Thyroid gland (tissue), 4 donors: ENCODE data around the gene ZNF80. TPM values are rescaled to one million over a fixed set of nuclear protein-coding genes. Genes with fewer than 3 reads are reported as not detected.

Source experiments
- DNase-seq, 2 donors: peaks; one replicate each; pipeline ENCODE4 v3.0.0-alpha.2; 2019
- H3K27ac ChIP-seq, 3 donors: fragments of 200-600 bp; sonication (generic); 1 replicate in 2 of 3; 2 replicates in 1 of 3; pipeline ENCODE4 v1.5.1; 2016 to 2019; ENCODE audit warnings: mild to moderate bottlenecking in 1 of 3, moderate library complexity in 1 of 3
- H3K27me3 ChIP-seq: fragments of 200-600 bp; sonication (generic); one replicate; pipeline ENCODE4 v1.5.1; 2019
- H3K36me3 ChIP-seq, 2 donors: fragments of 200-600 bp; sonication (generic); one replicate each; pipeline ENCODE4 v1.5.1; 2016 to 2019
- H3K4me1 ChIP-seq, 2 donors: fragments of 200-600 bp; sonication (generic); one replicate each; pipeline ENCODE4 v1.5.1; 2017 to 2019
- H3K4me3 ChIP-seq, 3 donors: fragments of 200-600 bp; sonication (generic); replicated peaks in 1 of 3; 1 replicate in 2 of 3; 2 replicates in 1 of 3; pipeline ENCODE4 v1.5.1; 2016; ENCODE audit warnings: mild to moderate bottlenecking in 1 of 3
- H3K9me3 ChIP-seq: fragments of 200-600 bp; sonication (generic); one replicate; pipeline ENCODE4 v1.5.1; 2017
- CTCF ChIP-seq, 6 experiments: fragments of 200-600 bp in 3 of 6; fragments of 450-650 bp in 3 of 6; sonication (generic) in 3 of 6; IDR thresholded peaks; one replicate each; pipeline ENCODE4 v1.5.1; 2016 to 2019; ENCODE audit warnings: antibody characterized with exemption in 6 of 6, mild to moderate bottlenecking in 2 of 6, inconsistent platforms in 1 of 6, moderate library complexity in 1 of 6
- POLR2A ChIP-seq, 2 donors: fragments of 450-650 bp; IDR thresholded peaks; one replicate each; pipeline ENCODE4 v1.6.1; 2017; ENCODE audit warnings: antibody characterized with exemption in 2 of 2, mild to moderate bottlenecking in 2 of 2, moderate library complexity in 1 of 2
- WGBS, 2 donors: methylation state at CpG; one replicate each; pipeline ENCODE4 v1.1.5; 2017; 5-methylcytosine and 5-hydroxymethylcytosine counted together
- intact Hi-C: fragments of 100-400 bp; cut with DNase I; formaldehyde crosslinking; loops from one replicate; pipeline ENCODE4 v1.15.1; 2023
- total RNA-seq, 4 donors: library from RNA; depleted of rRNA; stranded (reverse); fragments of >200 nt; gene quantifications; one replicate each; pipeline ENCODE4 v1.2.3, GENCODE V29; 2016

ZNF80 gene
- total RNA-seq, 4 donors from 2014 or later = not detected

GRCh38 chr3:114272271-114272670 lies 34.9 kb upstream of the ZNF80 start:
- intact Hi-C loops = no loop called here
- H3K9me3 ChIP-seq = no peaks in the 10 kb centered on the region
- no peak for DNase-seq
- 67 to 78% methylated on average over 1 of the region's 1 CpG for WGBS, 2 donors
- TF ChIP-seq CTCF (IDR thresholded peaks at IDR 0.05) = no peak
- no peak for TF ChIP-seq POLR2A (IDR thresholded peaks at IDR 0.05)
- no peaks in the 10 kb centered on the region for H3K36me3 ChIP-seq
- H3K27me3 ChIP-seq = no peaks in the 10 kb centered on the region
- no peak overlapping the region for H3K27ac ChIP-seq
- no peaks in the 10 kb centered on the region for H3K4me1 ChIP-seq
- H3K4me3 ChIP-seq = no peak overlapping the region

GRCh38 chr3:114270019-114270418 lies 32.6 kb upstream of the ZNF80 start:
- no peak for DNase-seq
- WGBS, 2 donors = 93 to 96% methylated on average over 2 of the region's 2 CpGs
- H3K4me3 ChIP-seq = no peak overlapping the region
- H3K4me1 ChIP-seq = no peaks in the 10 kb centered on the region
- H3K36me3 ChIP-seq = no peaks in the 10 kb centered on the region
- no peak for TF ChIP-seq CTCF (IDR thresholded peaks at IDR 0.05)
- no peak for TF ChIP-seq POLR2A (IDR thresholded peaks at IDR 0.05)
- no peaks in the 10 kb centered on the region for H3K9me3 ChIP-seq
- no peak overlapping the region for H3K27ac ChIP-seq
- intact Hi-C loops = no loop called here
- no peaks in the 10 kb centered on the region for H3K27me3 ChIP-seq

- Histone ChIP-seq H3K27me3 (no peaks in the 10 kb centered on the region), H3K9me3 (no peaks in the 10 kb centered on the region), H3K4me3 (no peak overlapping the region), H3K27ac (no peak overlapping the region), H3K4me1 (no peaks in the 10 kb centered on the region), H3K36me3 (no peaks in the 10 kb centered on the region)
- intact Hi-C loops = no loop called here
- DNase-seq = no peak
- TF ChIP-seq POLR2A (IDR thresholded peaks at IDR 0.05) = no peak
- no peak for TF ChIP-seq CTCF (IDR thresholded peaks at IDR 0.05)
Measured at GRCh38 chr3:114260152-114260551, 22.8 kb upstream of the ZNF80 start.

GRCh38 chr3:114259566-114259965 lies 22.2 kb upstream of the ZNF80 start:
- Histone ChIP-seq H3K4me1 (no peaks in the 10 kb centered on the region), H3K4me3 (no peak overlapping the region), H3K9me3 (no peaks in the 10 kb centered on the region), H3K27me3 (no peaks in the 10 kb centered on the region), H3K36me3 (no peaks in the 10 kb centered on the region), H3K27ac (no peak overlapping the region)
- TF ChIP-seq POLR2A (IDR thresholded peaks at IDR 0.05) = no peak
- no peak for TF ChIP-seq CTCF (IDR thresholded peaks at IDR 0.05)
- no peak for DNase-seq
- intact Hi-C loops = no loop called here
- WGBS, 2 donors = 92 to 95% methylated on average over 1 of the region's 1 CpG

GRCh38 chr3:114253505-114253904 lies 16.1 kb upstream of the ZNF80 start:
- Histone ChIP-seq H3K36me3 (no peaks in the 10 kb centered on the region), H3K27ac (no peak overlapping the region), H3K9me3 (no peaks in the 10 kb centered on the region), H3K4me3 (no peak overlapping the region), H3K4me1 (no peaks in the 10 kb centered on the region), H3K27me3 (no peaks in the 10 kb centered on the region)
- no peak for TF ChIP-seq POLR2A (IDR thresholded peaks at IDR 0.05)
- WGBS, 2 donors = 87 to 98% methylated on average over 1 of the region's 1 CpG
- no peak for DNase-seq
- intact Hi-C loops = no loop called here

GRCh38 chr3:114252954-114253353 lies 15.6 kb upstream of the ZNF80 start:
- no peak overlapping the region for H3K27ac ChIP-seq
- TF ChIP-seq POLR2A (IDR thresholded peaks at IDR 0.05) (no peak), CTCF (IDR thresholded peaks at IDR 0.05) (no peak)
- no peak overlapping the region for H3K4me3 ChIP-seq
- H3K4me1 ChIP-seq = no peaks in the 10 kb centered on the region
- H3K36me3 ChIP-seq = no peaks in the 10 kb centered on the region
- intact Hi-C loops = no loop called here
- WGBS, 2 donors = 90 to 93% methylated on average over 1 of the region's 1 CpG
- H3K27me3 ChIP-seq = no peaks in the 10 kb centered on the region
- H3K9me3 ChIP-seq = no peaks in the 10 kb centered on the region
- DNase-seq = no peak
